ENCODE data around the gene SCAF8. TPM values are rescaled to one million over a fixed set of nuclear protein-coding genes. Genes with fewer than 3 reads are reported as not detected.
A peak's percentile ranks its signal among the peaks of the same experiment; 100 is the strongest.

The SCAF8 gene
- total RNA-seq, 2 donors from 2014 or later: 32.0 to 55.2 TPM

GRCh38 chr6:154792761-154793160 is 59.5 kb downstream of the SCAF8 start:
- Histone ChIP-seq H3K9me3 (no peaks in the 10 kb centered on the region), H3K27ac (no peak overlapping the region), H3K4me3 (no peak overlapping the region), H3K27me3 (replicated peaks; ENCODE audit: insufficient read depth) (no peaks in the 10 kb centered on the region), H3K36me3 (peaks cover 12% of the 10 kb centered on the region), H3K4me1 (ENCODE audit: control insufficient read depth in 1 of 2, low read depth in 2 of 2) (peaks cover 0 to 9% of the 10 kb centered on the region in 2 donors)
- ATAC-seq (ENCODE audit: insufficient number of reproducible peaks, low FRiP score, low read depth): no peak
- DNase-seq (ENCODE audit: low spot score): no peak
- TF ChIP-seq CTCF (IDR thresholded peaks at IDR 0.05): no peak

- Histone ChIP-seq H3K27ac (no peak overlapping the region), H3K9me3 (no peaks in the 10 kb centered on the region), H3K4me1 (ENCODE audit: control insufficient read depth in 1 of 2, low read depth in 2 of 2) (peaks cover 0 to 3% of the 10 kb centered on the region in 2 donors), H3K4me3 (no peak overlapping the region), H3K36me3 (peaks cover 14% of the 10 kb centered on the region), H3K27me3 (replicated peaks; ENCODE audit: insufficient read depth) (no peaks in the 10 kb centered on the region)
- ATAC-seq (ENCODE audit: insufficient number of reproducible peaks, low FRiP score, low read depth): no peak
- DNase-seq (ENCODE audit: low spot score): no peak
- TF ChIP-seq CTCF (IDR thresholded peaks at IDR 0.05): no peak
These were observed 63.3 kb downstream of the SCAF8 start for GRCh38 chr6:154796484-154796883.

- Histone ChIP-seq H3K27me3 (replicated peaks; ENCODE audit: insufficient read depth) (no peaks in the 10 kb centered on the region), H3K9me3 (no peaks in the 10 kb centered on the region), H3K4me1 (ENCODE audit: control insufficient read depth in 1 of 2, low read depth in 2 of 2) (no peaks in the 10 kb centered on the region), H3K4me3 (no peak overlapping the region), H3K36me3 (peaks cover 14% of the 10 kb centered on the region), H3K27ac (no peak overlapping the region)
- no peak for DNase-seq (ENCODE audit: low spot score)
- TF ChIP-seq CTCF (IDR thresholded peaks at IDR 0.05): no peak
- ATAC-seq (ENCODE audit: insufficient number of reproducible peaks, low FRiP score, low read depth): no peak
These were observed 64.6 kb downstream of the SCAF8 start for GRCh38 chr6:154797857-154798256.

GRCh38 chr6:154800338-154800737 is 67.1 kb downstream of the SCAF8 start:
- no peak for TF ChIP-seq CTCF (IDR thresholded peaks at IDR 0.05)
- Histone ChIP-seq H3K4me1 (ENCODE audit: control insufficient read depth in 1 of 2, low read depth in 2 of 2) (no peaks in the 10 kb centered on the region), H3K27ac (no peak overlapping the region), H3K9me3 (no peaks in the 10 kb centered on the region), H3K4me3 (no peak overlapping the region), H3K27me3 (replicated peaks; ENCODE audit: insufficient read depth) (no peaks in the 10 kb centered on the region), H3K36me3 (peaks cover 13% of the 10 kb centered on the region)
- no peak for ATAC-seq (ENCODE audit: insufficient number of reproducible peaks, low FRiP score, low read depth)
- no peak for DNase-seq (ENCODE audit: low spot score)

GRCh38 chr6:154805288-154805911 is 72.2 kb downstream of the SCAF8 start:
- H3K9me3 ChIP-seq: no peaks in the 10 kb centered on the region
- peaks cover 18% of the 10 kb centered on the region for H3K36me3 ChIP-seq

More at GRCh38 chr6:154805288-154805911, 72.2 kb downstream of the SCAF8 start:
- no peak for ATAC-seq (ENCODE audit: insufficient number of reproducible peaks, low FRiP score, low read depth)
- no peak overlapping the region for H3K4me3 ChIP-seq
- peak; percentile 45 for TF ChIP-seq CTCF (IDR thresholded peaks at IDR 0.05)
- no peak overlapping the region for H3K27ac ChIP-seq
- H3K4me1 ChIP-seq (ENCODE audit: control insufficient read depth in 1 of 2, low read depth in 2 of 2): peaks cover 3 to 12% of the 10 kb centered on the region in 2 donors
- no peaks in the 10 kb centered on the region for H3K27me3 ChIP-seq (replicated peaks; ENCODE audit: insufficient read depth)
- no peak for DNase-seq (ENCODE audit: low spot score)

Measured in thoracic aorta (tissue), 2 donors.